Measurements from ENCODE around the gene IGSF23. TPM values are rescaled to one million over a fixed set of nuclear protein-coding genes. Genes with fewer than 3 reads are reported as not detected.

IGSF23 gene
- total and polyA plus RNA-seq, 2 of the 13 experiments (the other 11 are each of a cell fraction or from before 2014, with no cell fraction given), result 2.3 to 8.8 TPM

DNA sequence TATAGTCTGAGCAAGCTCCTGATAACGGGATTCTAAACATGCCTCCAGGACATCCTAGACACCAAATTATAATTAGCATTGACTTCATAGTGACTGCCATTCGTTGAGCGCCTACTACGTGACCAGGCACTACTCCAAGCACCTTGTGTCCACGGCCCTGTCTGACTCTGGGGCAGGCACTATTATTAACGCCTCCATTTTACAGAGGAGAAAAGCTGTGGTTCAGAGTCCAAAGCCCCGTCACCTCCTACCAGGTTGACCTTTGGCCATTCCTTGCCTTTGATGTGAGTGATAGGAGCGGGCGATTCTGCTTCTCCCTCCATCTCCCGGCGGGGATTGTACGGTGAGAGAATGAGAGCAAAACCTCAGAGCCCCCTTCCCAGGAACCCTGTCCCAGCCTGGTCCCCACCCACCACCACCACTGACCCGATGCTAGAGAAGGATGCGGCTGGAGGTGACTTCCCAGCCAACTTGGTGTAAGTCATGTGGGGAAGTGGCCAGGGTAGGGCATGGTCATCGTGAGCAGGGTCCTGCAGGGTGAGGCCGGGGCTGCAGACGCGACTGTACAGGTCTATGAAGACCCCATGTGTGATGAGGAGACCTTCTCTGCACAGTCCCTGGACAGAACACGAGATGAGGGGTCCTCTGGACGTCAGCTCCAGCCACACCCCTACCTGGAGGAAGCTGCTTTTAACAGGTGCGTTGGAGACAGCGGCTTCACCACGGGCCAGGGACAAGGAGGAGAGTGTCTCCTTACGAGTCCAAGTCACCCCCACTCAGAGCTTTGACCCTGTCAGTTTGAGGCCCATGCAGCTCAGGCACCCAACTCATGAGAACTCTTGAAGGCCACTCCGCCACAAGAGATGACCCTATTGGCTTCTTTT, at the start of gene IGSF23 (continued):
- TF ChIP-seq CBX2 (IDR thresholded peaks at IDR 0.05; ENCODE audit: low read depth, low read length) (no peak), CBX2 (CRISPR knock-in tag; IDR thresholded peaks at IDR 0.05; ENCODE audit: low read depth) (no peak), FOXA3 (CRISPR knock-in tag; IDR thresholded peaks at IDR 0.05) (peak; percentile 64), ELF3 (CRISPR knock-in tag; IDR thresholded peaks at IDR 0.05) (peak; percentile 30; the same call in 1 of the 2 replicates), ZNF615 (CRISPR knock-in tag; IDR thresholded peaks at IDR 0.05; ENCODE audit: borderline replicate concordance) (no peak), CEBPG (CRISPR knock-in tag; IDR thresholded peaks at IDR 0.05) (no peak), TRIM24 (CRISPR knock-in tag; IDR thresholded peaks at IDR 0.05) (no peak), ZNF790 (CRISPR knock-in tag; IDR thresholded peaks at IDR 0.05; ENCODE audit: borderline replicate concordance) (0 out of 2 replicates have a peak, but pooled peaks have one; percentile 52), ZNF644 (CRISPR knock-in tag; IDR thresholded peaks at IDR 0.05; ENCODE audit: low read depth) (peak; percentile 63; the same call in 1 of the 2 replicates), HNRNPLL (IDR thresholded peaks at IDR 0.05; ENCODE audit: low read depth, low read length, poor library complexity, severe bottlenecking) (no peak), STAT5B (CRISPR knock-in tag; IDR thresholded peaks at IDR 0.05) (no peak), IRF2 (CRISPR knock-in tag; IDR thresholded peaks at IDR 0.05) (no peak), RARG (CRISPR knock-in tag; IDR thresholded peaks at IDR 0.05; ENCODE audit: low read depth) (no peak), ZNF260 (CRISPR knock-in tag; IDR thresholded peaks at IDR 0.05; ENCODE audit: borderline replicate concordance, low read depth) (no peak), ZNF317 (CRISPR knock-in tag; IDR thresholded peaks at IDR 0.05) (peak; percentile 54; the same call in 1 of the 2 replicates), KLF12 (CRISPR knock-in tag; IDR thresholded peaks at IDR 0.05; ENCODE audit: borderline replicate concordance) (no peak), NFKB2 (CRISPR knock-in tag; IDR thresholded peaks at IDR 0.05; ENCODE audit: borderline replicate concordance) (no peak), THAP11 (CRISPR knock-in tag; IDR thresholded peaks at IDR 0.05) (no peak), ARNT2 (CRISPR knock-in tag; IDR thresholded peaks at IDR 0.05; ENCODE audit: low read depth) (no peak), PPARG (CRISPR knock-in tag; conservative IDR thresholded peaks at IDR 0.05) (0 out of 2 replicates have a peak, but pooled peaks have one; percentile 21)
- TF ChIP-seq, protein P1, sequence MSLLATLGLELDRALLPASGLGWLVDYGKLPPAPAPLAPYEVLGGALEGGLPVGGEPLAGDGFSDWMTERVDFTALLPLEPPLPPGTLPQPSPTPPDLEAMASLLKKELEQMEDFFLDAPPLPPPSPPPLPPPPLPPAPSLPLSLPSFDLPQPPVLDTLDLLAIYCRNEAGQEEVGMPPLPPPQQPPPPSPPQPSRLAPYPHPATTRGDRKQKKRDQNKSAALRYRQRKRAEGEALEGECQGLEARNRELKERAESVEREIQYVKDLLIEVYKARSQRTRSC (CRISPR knock-in tag; IDR thresholded peaks at IDR 0.05; ENCODE audit: low read depth), result no peak
- TF ChIP-seq, protein P2, sequence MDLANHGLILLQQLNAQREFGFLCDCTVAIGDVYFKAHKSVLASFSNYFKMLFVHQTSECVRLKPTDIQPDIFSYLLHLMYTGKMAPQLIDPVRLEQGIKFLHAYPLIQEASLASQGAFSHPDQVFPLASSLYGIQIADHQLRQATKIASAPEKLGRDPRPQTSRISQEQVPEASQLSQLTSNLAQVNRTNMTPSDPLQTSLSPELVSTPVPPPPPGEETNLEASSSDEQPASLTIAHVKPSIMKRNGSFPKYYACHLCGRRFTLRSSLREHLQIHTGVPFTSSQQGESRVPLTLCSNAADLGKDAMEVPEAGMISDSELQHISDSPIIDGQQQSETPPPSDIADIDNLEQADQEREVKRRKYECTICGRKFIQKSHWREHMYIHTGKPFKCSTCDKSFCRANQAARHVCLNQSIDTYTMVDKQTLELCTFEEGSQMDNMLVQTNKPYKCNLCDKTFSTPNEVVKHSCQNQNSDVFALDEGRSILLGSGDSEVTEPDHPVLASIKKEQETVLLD (CRISPR knock-in tag; IDR thresholded peaks at IDR 0.05; ENCODE audit: low read depth), result no peak
